ENCODE results near the gene IL18BP. TPM values are rescaled to one million over a fixed set of nuclear protein-coding genes. Genes with fewer than 3 reads are reported as not detected.

The IL18BP gene
- total and polyA plus RNA-seq, 9 of the 15 experiments (the other 6 are each of a cell fraction or from before 2014, with no cell fraction given): 0.34 to 9.4 (median 3.2) TPM

DNA sequence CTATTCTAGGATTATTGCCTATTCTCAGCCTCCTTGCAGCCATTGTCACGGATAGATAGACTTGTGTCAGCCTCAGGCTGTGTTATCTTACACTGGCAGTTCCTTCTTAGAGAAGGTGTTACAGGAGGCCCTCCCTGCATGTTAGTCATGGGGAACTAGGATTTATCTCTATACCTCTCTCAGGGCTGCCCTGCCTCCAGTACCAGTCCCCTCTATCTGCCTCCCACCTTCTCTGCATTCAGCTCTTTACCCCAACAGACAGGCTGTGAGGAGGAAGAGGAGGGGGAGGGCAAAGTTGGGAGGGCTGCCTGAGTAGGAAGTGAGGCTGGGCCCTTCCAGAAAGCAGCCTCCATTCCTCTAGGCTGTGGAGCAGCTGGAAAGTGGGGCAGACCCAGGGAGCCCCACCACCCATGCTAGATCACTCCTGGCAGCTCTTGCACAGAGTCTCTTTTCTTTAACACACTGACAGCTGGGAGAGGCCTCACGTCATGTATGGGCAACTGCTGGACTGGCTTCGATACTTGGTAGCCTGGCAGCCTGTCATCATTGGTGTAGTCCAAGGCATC is 2.9 kb upstream of the IL18BP start (continued):
- TF ChIP-seq ARID4B (CRISPR knock-in tag; IDR thresholded peaks at IDR 0.05): no peak
- no peak for TF ChIP-seq ZNF184 (CRISPR knock-in tag; IDR thresholded peaks at IDR 0.05)
- no peak for TF ChIP-seq ZSCAN32 (CRISPR knock-in tag; IDR thresholded peaks at IDR 0.05)
- no peak for TF ChIP-seq POLR3G (IDR thresholded peaks at IDR 0.05; ENCODE audit: extremely low read depth, insufficient read length, insufficient replicate concordance)
- TF ChIP-seq CREB5 (CRISPR knock-in tag; IDR thresholded peaks at IDR 0.05): no peak
- TF ChIP-seq NBN (IDR thresholded peaks at IDR 0.05; ENCODE audit: low read depth): 0 out of 2 replicates have a peak, but pooled peaks have one; percentile 51
- peak in 1 of 2 experiments; percentile 86; a peak in 1 of 3 replicates for TF ChIP-seq CBX3 (IDR thresholded peaks at IDR 0.05; ENCODE audit: borderline replicate concordance in 1 of 2, low read length in 2 of 2)
- peak; percentile 75 for TF ChIP-seq VEZF1 (CRISPR knock-in tag; IDR thresholded peaks at IDR 0.05)
- TF ChIP-seq ARID2 (IDR thresholded peaks at IDR 0.05): no peak
- TF ChIP-seq, protein P1, sequence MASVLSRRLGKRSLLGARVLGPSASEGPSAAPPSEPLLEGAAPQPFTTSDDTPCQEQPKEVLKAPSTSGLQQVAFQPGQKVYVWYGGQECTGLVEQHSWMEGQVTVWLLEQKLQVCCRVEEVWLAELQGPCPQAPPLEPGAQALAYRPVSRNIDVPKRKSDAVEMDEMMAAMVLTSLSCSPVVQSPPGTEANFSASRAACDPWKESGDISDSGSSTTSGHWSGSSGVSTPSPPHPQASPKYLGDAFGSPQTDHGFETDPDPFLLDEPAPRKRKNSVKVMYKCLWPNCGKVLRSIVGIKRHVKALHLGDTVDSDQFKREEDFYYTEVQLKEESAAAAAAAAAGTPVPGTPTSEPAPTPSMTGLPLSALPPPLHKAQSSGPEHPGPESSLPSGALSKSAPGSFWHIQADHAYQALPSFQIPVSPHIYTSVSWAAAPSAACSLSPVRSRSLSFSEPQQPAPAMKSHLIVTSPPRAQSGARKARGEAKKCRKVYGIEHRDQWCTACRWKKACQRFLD (CRISPR knock-in tag; IDR thresholded peaks at IDR 0.05): 0 out of 2 replicates have a peak, but pooled peaks have one; percentile 43
- TF ChIP-seq NCOA4 (IDR thresholded peaks at IDR 0.05; ENCODE audit: partially characterized antibody): no peak
- no peak for TF ChIP-seq SNRNP70 (optimal IDR thresholded peaks at IDR 0.05; ENCODE audit: low read depth, low read length)
- TF ChIP-seq PHF8 (IDR thresholded peaks at IDR 0.05; ENCODE audit: borderline replicate concordance, low read length): no peak
- TF ChIP-seq MITF (IDR thresholded peaks at IDR 0.05): peak; percentile 66; the same call in 1 of the 2 replicates
- no peak for TF ChIP-seq GTF2E2 (tag; IDR thresholded peaks at IDR 0.05)
- TF ChIP-seq STAT5B (CRISPR knock-in tag; IDR thresholded peaks at IDR 0.05): no peak
- TF ChIP-seq ZC3H11A (IDR thresholded peaks at IDR 0.05; ENCODE audit: low read depth, low read length): no peak
- no peak for TF ChIP-seq EWSR1 (IDR thresholded peaks at IDR 0.05; ENCODE audit: borderline replicate concordance, low read depth, partially characterized antibody)
